Thoracic aorta (tissue), 2 donors: ENCODE measurements around the gene GALNT12. TPM values are rescaled to one million over a fixed set of nuclear protein-coding genes. Genes with fewer than 3 reads are reported as not detected.

ENCODE experiments used
- ATAC-seq: fragments of 150-250 bp; one replicate; pipeline ENCODE4 v1.8.0; 2017; ENCODE audit warnings: low read depth; ENCODE audit not compliant: insufficient number of reproducible peaks, low FRiP score
- DNase-seq: peaks from one replicate; pipeline ENCODE4 v3.0.0-alpha.2; 2020; ENCODE audit warnings: low spot score
- H3K27ac ChIP-seq, 2 donors: fragments of 200-600 bp; sonication (generic); 1 replicate in 1 of 2; 2 replicates in 1 of 2; pipeline ENCODE4 v1.5.1; 2016; ENCODE audit warnings: mild to moderate bottlenecking in 2 of 2, moderate library complexity in 2 of 2
- H3K27me3 ChIP-seq: fragments of 200-600 bp; sonication (generic); replicated peaks from 2 replicates; pipeline ENCODE4 v1.6.0; 2016; ENCODE audit warnings: mild to moderate bottlenecking; ENCODE audit not compliant: insufficient read depth
- H3K36me3 ChIP-seq: fragments of 200-600 bp; sonication (generic); one replicate; pipeline ENCODE4 v1.5.1; 2016
- H3K4me1 ChIP-seq, 2 donors: fragments of 200-600 bp; sonication (generic); 1 replicate in 1 of 2; 2 replicates in 1 of 2; pipeline versions ENCODE4 v1.5.1 to v1.6.0; 2016; ENCODE audit warnings: low read depth in 2 of 2, mild to moderate bottlenecking in 1 of 2; ENCODE audit not compliant: control insufficient read depth in 1 of 2
- H3K4me3 ChIP-seq: fragments of 200-600 bp; sonication (generic); 2 replicates; pipeline ENCODE4 v1.5.1; 2016; ENCODE audit warnings: mild to moderate bottlenecking
- H3K9me3 ChIP-seq: fragments of 200-600 bp; sonication (generic); 2 replicates; pipeline ENCODE4 v1.5.1; 2016
- CTCF ChIP-seq: fragments of 200-600 bp; sonication (generic); IDR thresholded peaks from one replicate; pipeline ENCODE4 v1.5.1; 2019; ENCODE audit warnings: antibody characterized with exemption
- total RNA-seq, 2 donors: library from RNA; depleted of rRNA; stranded (reverse); fragments of >200 nt; gene quantifications; one replicate each; pipeline versions ENCODE4 v1.1.0 to v1.2.3, GENCODE V29; 2016

GALNT12 gene
- total RNA-seq, 2 donors from 2014 or later, result 6.8 to 30.1 TPM

DNA sequence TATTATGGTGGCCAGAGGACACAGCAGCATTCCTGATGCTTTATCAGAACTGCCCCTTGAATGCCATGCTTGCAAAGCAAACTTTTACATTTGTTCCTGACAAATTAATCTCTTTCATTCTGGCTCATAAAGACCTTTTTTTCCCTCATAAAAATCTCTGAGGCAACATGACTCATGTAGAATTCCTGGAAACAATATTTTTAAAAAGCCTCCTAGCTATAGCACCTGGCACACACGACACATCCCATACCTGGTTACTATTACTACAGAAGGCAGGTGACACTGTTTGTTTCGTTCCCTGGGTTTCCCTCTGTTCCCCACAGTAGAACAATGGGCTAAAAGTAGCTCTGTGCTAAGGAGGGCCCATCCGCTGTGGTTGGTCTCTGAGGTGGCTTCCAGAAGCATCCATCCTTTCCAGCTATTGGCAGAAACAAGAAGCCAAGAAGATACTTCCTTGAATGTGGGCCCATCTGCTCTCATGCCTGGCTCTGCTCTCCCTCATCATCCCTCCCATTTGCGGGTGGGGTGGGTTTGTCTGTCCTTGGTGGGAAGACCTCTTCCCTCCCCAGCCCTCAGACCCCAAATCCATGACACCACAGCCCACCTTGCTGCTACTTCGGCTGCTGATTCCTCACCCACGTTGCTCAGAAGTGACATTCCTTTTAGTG lies 59.1 kb downstream of the GALNT12 start:
- H3K4me1 ChIP-seq, result peaks cover 9 to 25% of the 10 kb centered on the region in 2 donors
- H3K9me3 ChIP-seq, result no peaks in the 10 kb centered on the region
- ATAC-seq (no peak), DNase-seq (no peak)
- H3K36me3 ChIP-seq, result no peaks in the 10 kb centered on the region
- no peak for TF ChIP-seq CTCF
- no peaks in the 10 kb centered on the region for H3K27me3 ChIP-seq
- no peak overlapping the region for H3K27ac ChIP-seq
- no peak overlapping the region for H3K4me3 ChIP-seq

DNA sequence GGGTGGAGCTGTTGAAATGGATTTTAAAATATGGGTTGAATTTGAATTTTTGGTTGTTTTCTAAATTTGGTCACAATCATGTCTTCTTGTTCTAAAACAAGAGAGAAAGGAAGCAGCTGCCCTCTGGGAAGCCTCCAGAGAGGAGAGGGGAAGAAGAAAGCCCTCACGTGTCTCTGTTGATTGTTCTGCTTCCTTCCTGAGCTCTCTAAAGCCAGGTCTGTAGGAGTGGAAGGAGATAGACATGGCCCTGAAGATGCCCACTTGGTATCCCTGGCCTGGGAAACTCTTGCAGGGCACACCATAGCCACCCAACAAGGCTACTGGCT lies 59.6 kb downstream of the GALNT12 start:
- Histone ChIP-seq H3K9me3 (no peaks in the 10 kb centered on the region), H3K27ac (no peak overlapping the region), H3K4me1 (peaks cover 9 to 25% of the 10 kb centered on the region in 2 donors), H3K27me3 (no peaks in the 10 kb centered on the region), H3K36me3 (no peaks in the 10 kb centered on the region), H3K4me3 (no peak overlapping the region)
- DNase-seq (no peak), ATAC-seq (no peak)
- TF ChIP-seq CTCF, result no peak

- Histone ChIP-seq H3K36me3 (no peaks in the 10 kb centered on the region), H3K9me3 (no peaks in the 10 kb centered on the region), H3K27me3 (no peaks in the 10 kb centered on the region), H3K27ac (no peak overlapping the region), H3K4me1 (peaks cover 9 to 25% of the 10 kb centered on the region in 2 donors), H3K4me3 (no peak overlapping the region)
- no peak for TF ChIP-seq CTCF
- no peak for DNase-seq
- ATAC-seq, result no peak
Observed at GRCh38 chr9:98867429-98868168, 60.1 kb downstream of the GALNT12 start.

GRCh38 chr9:98869078-98869745 lies 61.7 kb downstream of the GALNT12 start:
- Histone ChIP-seq H3K9me3 (no peaks in the 10 kb centered on the region), H3K4me1 (peaks cover 12 to 33% of the 10 kb centered on the region in 2 donors), H3K27me3 (no peaks in the 10 kb centered on the region), H3K27ac (no peak overlapping the region), H3K36me3 (no peaks in the 10 kb centered on the region), H3K4me3 (no peak overlapping the region)
- TF ChIP-seq CTCF, result no peak
- DNase-seq (no peak), ATAC-seq (no peak)

- Histone ChIP-seq H3K9me3 (no peaks in the 10 kb centered on the region), H3K27me3 (no peaks in the 10 kb centered on the region), H3K4me1 (peaks cover 12 to 38% of the 10 kb centered on the region in 2 donors), H3K4me3 (no peak overlapping the region), H3K36me3 (no peaks in the 10 kb centered on the region), H3K27ac (no peak overlapping the region)
- no peak for TF ChIP-seq CTCF
- no peak for DNase-seq
- no peak for ATAC-seq
Observed at GRCh38 chr9:98869866-98870265, 62.4 kb downstream of the GALNT12 start.
